Stimulated activated effector memory CD8-positive, alpha-beta T cell treated with anti-CD3 and anti-CD28 coated beads, Interleukin-12 subunit alpha, Interleukin-12 subunit beta, amount 100 ng/mL, for 72 hours (primary cell): ENCODE results near the gene HOXD4.

Experiments
- ATAC-seq: fragments of 150-1000 bp; cut with Tn5 transposase; 2 replicates; pipeline ENCODE4 v1.10.0; 2021
- DNase-seq, 2 donors: peaks; one replicate each; pipeline ENCODE4 v3.0.0; 2021 to 2022; ENCODE audit warnings: low spot score in 2 of 2
- H3K27ac Mint-ChIP-seq: one replicate; pipeline ENCODE4 v1.8.0; 2022; ENCODE audit warnings: mild to moderate bottlenecking, mixed read lengths
- H3K36me3 Mint-ChIP-seq: one replicate; pipeline ENCODE4 v1.8.0; 2022; ENCODE audit warnings: mild to moderate bottlenecking, mixed read lengths
- H3K4me1 Mint-ChIP-seq: one replicate; pipeline ENCODE4 v1.8.0; 2022; ENCODE audit warnings: mixed read lengths
- H3K4me3 Mint-ChIP-seq: one replicate; pipeline ENCODE4 v1.8.0; 2022; ENCODE audit warnings: mild to moderate bottlenecking, mixed read lengths
- H3K9me3 Mint-ChIP-seq: one replicate; pipeline ENCODE4 v1.8.0; 2022; ENCODE audit warnings: mixed read lengths

HOXD4 gene

GRCh38 chr2:176174382-176174823 is 23.1 kb downstream of the HOXD4 start:
- no peak overlapping the region for H3K27ac Mint-ChIP-seq
- no peaks in the 10 kb centered on the region for H3K9me3 Mint-ChIP-seq
- no peaks in the 10 kb centered on the region for H3K36me3 Mint-ChIP-seq
- no peak for ATAC-seq
- H3K4me3 Mint-ChIP-seq, result no peak overlapping the region
- H3K4me1 Mint-ChIP-seq, result peaks cover 10% of the 10 kb centered on the region
- DNase-seq, result no peak

DNA sequence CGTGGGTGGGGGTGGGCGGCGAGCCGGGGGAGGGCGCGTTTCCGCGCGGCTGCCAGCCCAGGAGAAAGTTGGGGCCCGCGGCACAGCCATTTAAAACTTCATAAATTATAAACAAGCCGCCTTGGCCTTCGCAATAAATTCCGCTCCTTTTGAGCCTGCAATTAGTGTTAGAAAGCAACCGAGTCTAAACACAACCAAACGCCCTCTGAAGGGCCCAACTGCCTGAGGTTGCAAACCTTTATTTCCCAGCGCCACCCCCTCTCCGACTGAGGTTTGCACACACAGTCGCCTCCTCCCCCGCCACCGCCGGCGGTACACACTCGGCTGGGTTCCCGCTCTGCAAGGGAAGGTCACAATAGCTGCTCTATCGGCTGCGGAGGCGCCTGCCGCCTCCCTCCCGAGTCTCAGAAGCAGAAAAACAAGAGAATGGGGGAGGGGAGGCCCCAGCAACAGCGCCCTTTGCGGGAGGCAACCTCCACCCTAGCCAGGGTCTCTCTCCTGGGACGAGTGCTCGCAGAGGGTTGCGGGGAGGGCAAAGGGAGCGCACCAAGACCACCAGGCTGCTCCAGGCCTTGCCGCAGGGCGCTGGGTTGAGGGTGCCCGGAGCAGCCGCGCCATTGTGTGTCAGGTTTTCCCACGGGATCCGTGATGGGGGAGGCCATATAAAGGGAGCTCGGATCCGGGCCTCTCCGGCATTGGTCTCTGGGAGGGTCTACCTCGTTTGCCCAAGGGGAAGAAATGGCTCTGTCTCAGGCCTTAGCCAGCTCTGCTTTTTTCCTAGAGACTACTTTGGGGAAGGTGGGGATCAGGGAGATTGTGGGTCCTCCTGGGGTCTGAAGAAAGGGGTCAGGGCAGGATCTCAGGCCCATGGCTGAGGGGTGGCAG is 23.7 kb downstream of the HOXD4 start:
- no peaks in the 10 kb centered on the region for H3K36me3 Mint-ChIP-seq
- peak; percentile 48 for ATAC-seq
- no peak overlapping the region for H3K27ac Mint-ChIP-seq
- peak overlapping the region; percentile 21 for H3K4me3 Mint-ChIP-seq
- no peaks in the 10 kb centered on the region for H3K9me3 Mint-ChIP-seq
- peaks cover 10% of the 10 kb centered on the region for H3K4me1 Mint-ChIP-seq
- DNase-seq, result no peak

DNA sequence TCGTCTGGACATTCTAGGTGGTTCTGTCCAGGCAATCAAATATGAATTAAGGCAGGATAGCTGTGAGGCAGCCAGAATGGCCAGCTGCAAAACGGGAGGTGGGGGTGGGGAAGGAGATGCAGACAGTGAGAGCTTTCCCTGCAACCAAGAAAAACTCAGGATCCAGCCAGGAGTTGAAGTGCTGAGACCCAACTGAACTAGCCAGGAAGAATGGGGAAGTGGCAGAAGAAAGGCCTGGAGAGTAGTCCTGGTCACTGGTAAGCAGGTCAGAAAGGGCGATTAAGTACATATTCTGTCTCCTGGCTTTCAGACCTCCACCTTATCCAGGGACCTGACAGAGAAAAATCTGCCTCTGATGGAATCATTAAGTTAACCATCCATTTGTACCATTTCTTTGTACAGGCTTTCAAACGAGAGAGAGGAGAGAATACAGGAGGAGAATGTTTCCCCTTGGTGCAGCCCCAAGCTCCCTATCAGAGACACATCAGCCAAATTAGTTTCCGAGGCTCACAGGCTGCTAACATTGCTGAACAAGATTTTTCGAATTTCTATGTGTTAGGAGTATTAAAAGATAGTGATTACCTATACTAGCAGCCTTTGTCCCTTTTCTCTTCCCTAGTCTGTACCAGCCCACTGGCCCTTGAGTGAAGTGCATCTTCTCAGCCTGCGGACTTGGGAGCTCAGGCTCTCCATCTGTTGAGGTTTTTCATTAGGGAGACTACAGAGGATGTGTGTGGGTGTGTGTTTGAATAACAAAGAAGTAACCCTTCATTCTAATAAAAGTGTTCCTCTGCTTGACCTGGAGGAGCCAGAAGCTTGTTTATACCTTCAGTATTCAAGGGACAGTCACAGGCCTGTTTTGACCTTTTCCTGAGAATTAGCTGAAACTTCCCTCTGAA is 24.6 kb downstream of the HOXD4 start:
- Mint-ChIP-seq H3K4me1 (peaks cover 10% of the 10 kb centered on the region), H3K27ac (no peak overlapping the region), H3K9me3 (no peaks in the 10 kb centered on the region), H3K36me3 (no peaks in the 10 kb centered on the region), H3K4me3 (no peak overlapping the region)
- DNase-seq (no peak), ATAC-seq (no peak)

- H3K4me1 Mint-ChIP-seq, result peaks cover 3% of the 10 kb centered on the region
- H3K36me3 Mint-ChIP-seq, result no peaks in the 10 kb centered on the region
- no peak for ATAC-seq
- no peak overlapping the region for H3K27ac Mint-ChIP-seq
- no peaks in the 10 kb centered on the region for H3K9me3 Mint-ChIP-seq
- DNase-seq, result no peak
- peak overlapping the region; percentile 16 for H3K4me3 Mint-ChIP-seq
These were observed 26.3 kb downstream of the HOXD4 start for GRCh38 chr2:176177580-176178037.

GRCh38 chr2:176178038-176178756 is 26.8 kb downstream of the HOXD4 start:
- no peaks in the 10 kb centered on the region for H3K4me1 Mint-ChIP-seq
- peak overlapping the region; percentile 16 for H3K4me3 Mint-ChIP-seq
- no peaks in the 10 kb centered on the region for H3K36me3 Mint-ChIP-seq
- ATAC-seq, result peak; percentile 50
- no peak overlapping the region for H3K27ac Mint-ChIP-seq
- H3K9me3 Mint-ChIP-seq, result no peaks in the 10 kb centered on the region
- DNase-seq, result no peak

GRCh38 chr2:176178757-176179295 is 27.5 kb downstream of the HOXD4 start:
- H3K4me1 Mint-ChIP-seq, result no peaks in the 10 kb centered on the region
- peak overlapping the region; percentile 16 for H3K4me3 Mint-ChIP-seq
- ATAC-seq (no peak), DNase-seq (no peak)
- H3K9me3 Mint-ChIP-seq, result no peaks in the 10 kb centered on the region
- H3K36me3 Mint-ChIP-seq, result no peaks in the 10 kb centered on the region
- H3K27ac Mint-ChIP-seq, result no peak overlapping the region

GRCh38 chr2:176181551-176181950 is 30.2 kb downstream of the HOXD4 start:
- Mint-ChIP-seq H3K9me3 (peaks cover 2% of the 10 kb centered on the region), H3K4me1 (no peaks in the 10 kb centered on the region), H3K4me3 (no peak overlapping the region), H3K27ac (no peak overlapping the region), H3K36me3 (no peaks in the 10 kb centered on the region)
- DNase-seq (no peak), ATAC-seq (no peak)

DNA sequence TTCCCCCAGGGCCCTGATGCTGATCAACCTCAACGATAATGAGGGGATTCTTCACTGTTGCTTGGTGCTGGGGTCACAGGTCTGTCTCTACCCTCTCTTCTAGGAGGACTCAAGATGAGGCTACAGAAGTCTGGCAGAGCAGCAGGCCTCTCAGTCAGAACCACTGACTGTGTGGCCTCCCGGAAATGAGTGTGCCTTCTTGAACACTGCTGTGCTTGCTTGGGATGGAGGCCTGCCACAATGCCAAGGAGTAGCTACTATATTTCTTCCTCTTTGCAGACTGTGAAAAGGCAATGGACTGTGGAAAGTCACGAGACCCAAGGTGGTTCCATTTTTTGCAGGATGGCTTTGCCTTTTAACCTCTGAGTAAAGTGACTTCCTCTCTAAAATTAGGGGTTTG is 31.3 kb downstream of the HOXD4 start:
- Mint-ChIP-seq H3K9me3 (peaks cover 2% of the 10 kb centered on the region), H3K4me3 (no peak overlapping the region), H3K27ac (no peak overlapping the region), H3K36me3 (no peaks in the 10 kb centered on the region), H3K4me1 (peaks cover 7% of the 10 kb centered on the region)
- ATAC-seq, result no peak
- DNase-seq, result no peak

GRCh38 chr2:176184749-176185148 is 33.4 kb downstream of the HOXD4 start:
- H3K4me3 Mint-ChIP-seq, result no peak overlapping the region
- H3K9me3 Mint-ChIP-seq, result peaks cover 2% of the 10 kb centered on the region
- peaks cover 22% of the 10 kb centered on the region for H3K4me1 Mint-ChIP-seq
- DNase-seq (no peak), ATAC-seq (no peak)
- no peak overlapping the region for H3K27ac Mint-ChIP-seq
- no peaks in the 10 kb centered on the region for H3K36me3 Mint-ChIP-seq

- no peak for DNase-seq
- no peak for ATAC-seq
- Mint-ChIP-seq H3K4me3 (no peak overlapping the region), H3K27ac (no peak overlapping the region), H3K4me1 (peaks cover 25% of the 10 kb centered on the region), H3K36me3 (no peaks in the 10 kb centered on the region), H3K9me3 (peaks cover 2% of the 10 kb centered on the region)
These were observed 34.7 kb downstream of the HOXD4 start for GRCh38 chr2:176186024-176186423.

GRCh38 chr2:176187200-176187898 is 36.0 kb downstream of the HOXD4 start:
- no peaks in the 10 kb centered on the region for H3K36me3 Mint-ChIP-seq
- H3K4me1 Mint-ChIP-seq, result peaks cover 25% of the 10 kb centered on the region
- no peak for DNase-seq
- ATAC-seq, result no peak
- peaks cover 2% of the 10 kb centered on the region for H3K9me3 Mint-ChIP-seq
- no peak overlapping the region for H3K27ac Mint-ChIP-seq
- peak overlapping the region; percentile 74 for H3K4me3 Mint-ChIP-seq

GRCh38 chr2:176187899-176188773 is 36.8 kb downstream of the HOXD4 start, which contains the start of gene HOXD1:
TSS of gene HOXD1 (plus strand) at chr2:176188668. CDS start at chr2:176188802, 134 bp downstream.
- H3K4me3 Mint-ChIP-seq, result peak within 1 kb of the TSS; percentile 74
- peaks cover 25% of the 10 kb centered on the region for H3K4me1 Mint-ChIP-seq
- H3K36me3 Mint-ChIP-seq, result no peaks in the 10 kb centered on the region
- H3K9me3 Mint-ChIP-seq, result peaks cover 2% of the 10 kb centered on the region
- peak in 1 of 2 donors; percentile 50 for DNase-seq
- no peak within 1 kb of the TSS for H3K27ac Mint-ChIP-seq
- peak; percentile 52 for ATAC-seq
